ENCODE results near the gene DIO3. TPM values are rescaled to one million over a fixed set of nuclear protein-coding genes. Genes with fewer than 3 reads are reported as not detected.

The DIO3 gene
- total and polyA plus RNA-seq, 8 donors, result 0.12 to 2.1 (median 0.79) TPM

- H3K9me3 ChIP-seq, result no peaks in the 10 kb centered on the region
- H3K27ac ChIP-seq, result no peak overlapping the region
- H3K27me3 ChIP-seq, result no peaks in the 10 kb centered on the region
- peak in 2 of 6 donors; percentile 2 to 3 for DNase-seq
- WGBS, 2 donors, result 83 to 88% methylated on average over 9 of the region's 9 CpGs
- no peak for TF ChIP-seq CTCF (IDR thresholded peaks at IDR 0.05)
- FAIRE-seq, result no peak
- no peaks in the 10 kb centered on the region for H3K4me1 ChIP-seq
- no peak for ATAC-seq
- intact Hi-C loops (cut with DNase I), result no loop called here
- H3K36me3 ChIP-seq, result no peaks in the 10 kb centered on the region
- H3K4me3 ChIP-seq, result no peak overlapping the region
Measured at GRCh38 chr14:101598571-101599233, 37.4 kb downstream of the DIO3 start.

- Histone ChIP-seq H3K4me3 (no peak overlapping the region), H3K9me3 (no peaks in the 10 kb centered on the region), H3K36me3 (no peaks in the 10 kb centered on the region), H3K27me3 (no peaks in the 10 kb centered on the region), H3K27ac (no peak overlapping the region), H3K4me1 (no peaks in the 10 kb centered on the region)
- no peak for ATAC-seq
- 80 to 86% methylated on average over 13 of the region's 13 CpGs for WGBS, 2 donors
- intact Hi-C loops (cut with DNase I), result no loop called here
- FAIRE-seq, result no peak
- no peak for TF ChIP-seq CTCF (IDR thresholded peaks at IDR 0.05)
- DNase-seq, result peak in 3 of 6 donors; percentile 2 to 7 (median 4)
Measured at GRCh38 chr14:101599234-101599885, 38.1 kb downstream of the DIO3 start.

- no peak for TF ChIP-seq CTCF (IDR thresholded peaks at IDR 0.05)
- FAIRE-seq, result no peak
- no peak for ATAC-seq
- Histone ChIP-seq H3K36me3 (no peaks in the 10 kb centered on the region), H3K9me3 (no peaks in the 10 kb centered on the region), H3K27me3 (no peaks in the 10 kb centered on the region), H3K4me3 (no peak overlapping the region), H3K27ac (no peak overlapping the region), H3K4me1 (no peaks in the 10 kb centered on the region)
- 60 to 73% methylated on average over 7 of the region's 7 CpGs for WGBS, 2 donors
- intact Hi-C loops (cut with DNase I), result no loop called here
- peak in 3 of 6 donors; percentile 2 to 6 (median 3) for DNase-seq
Measured at GRCh38 chr14:101600336-101600890, 39.1 kb downstream of the DIO3 start.

GRCh38 chr14:101600891-101601605 lies 39.8 kb downstream of the DIO3 start:
- intact Hi-C loops (cut with DNase I), result no loop called here
- 78% methylated on average over 12 of the region's 12 CpGs for WGBS, 2 donors
- TF ChIP-seq CTCF (IDR thresholded peaks at IDR 0.05), result no peak
- H3K27ac ChIP-seq, result no peak overlapping the region
- no peaks in the 10 kb centered on the region for H3K4me1 ChIP-seq
- ATAC-seq (no peak), DNase-seq (peak in 4 of 6 donors; percentile 3 to 56 (median 8)), FAIRE-seq (no peak)
- no peak overlapping the region for H3K4me3 ChIP-seq
- no peaks in the 10 kb centered on the region for H3K9me3 ChIP-seq
- H3K36me3 ChIP-seq, result no peaks in the 10 kb centered on the region
- H3K27me3 ChIP-seq, result no peaks in the 10 kb centered on the region
